WERI-Rb-1 (cell line): ENCODE results near the gene CPOX.

Experiments used
- DNase-seq: peaks from one replicate; pipeline ENCODE4 v3.0.0-alpha.2; 2020
- H3K27ac ChIP-seq: fragments of 250-450 bp; sonication (Bioruptor Pico); 2 replicates; pipeline ENCODE4 v1.5.1; 2020; ENCODE audit warnings: mild to moderate bottlenecking, moderate library complexity
- H3K27me3 ChIP-seq: fragments of 250-450 bp; sonication (Bioruptor Pico); 2 replicates; pipeline ENCODE4 v1.5.1; 2021; ENCODE audit warnings: mild to moderate bottlenecking, low read depth, moderate library complexity; ENCODE audit not compliant: insufficient read depth, severe bottlenecking
- H3K36me3 ChIP-seq: fragments of 250-450 bp; sonication (Bioruptor Pico); 2 replicates; pipeline ENCODE4 v1.5.1; 2020; ENCODE audit warnings: mild to moderate bottlenecking, moderate library complexity
- H3K4me3 ChIP-seq: 2 replicates; pipeline ENCODE4 v1.5.1; 2011; ENCODE audit warnings: low read depth, mild to moderate bottlenecking, control low read depth, low read length
- H3K9me3 ChIP-seq: fragments of 250-450 bp; sonication (Bioruptor Pico); 2 replicates; pipeline ENCODE4 v1.5.1; 2021; ENCODE audit warnings: mild to moderate bottlenecking, moderate library complexity; ENCODE audit not compliant: severe bottlenecking
- TF ChIP-seq, protein P1 (sequence below): IDR thresholded peaks from 2 replicates; pipeline ENCODE4 v1.5.1; 2011; ENCODE audit warnings: low read depth, mild to moderate bottlenecking, control low read depth, inconsistent platforms, low read length

Gene CPOX

DNA sequence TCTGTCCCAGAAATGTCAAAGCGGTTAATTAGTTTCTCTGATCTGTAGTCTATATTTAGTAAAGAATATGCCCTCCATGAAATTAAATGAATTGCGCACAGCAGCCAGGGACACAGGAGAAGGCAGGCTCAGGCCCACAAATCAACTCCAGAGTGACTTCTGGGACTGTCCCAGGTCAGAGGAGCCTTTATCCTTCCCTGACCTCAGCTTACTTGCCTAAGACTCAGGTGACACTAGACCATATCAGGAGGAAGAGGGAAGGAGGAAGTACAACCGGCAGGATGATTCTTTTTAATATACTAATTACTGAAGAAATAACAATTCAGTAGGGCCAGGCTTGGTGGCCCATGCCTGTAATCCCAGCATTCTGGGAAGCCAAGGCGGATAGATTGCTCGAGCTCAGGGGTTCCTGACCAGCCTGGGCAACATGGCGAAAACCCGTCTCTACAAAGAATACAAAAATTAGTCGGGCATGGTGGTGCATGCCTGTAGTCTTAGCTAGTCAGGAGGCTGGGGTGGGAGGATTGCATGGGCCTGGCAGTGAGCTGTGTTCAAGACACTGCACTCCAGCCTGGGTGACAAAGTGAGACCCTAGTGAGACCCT, 63.5 kb downstream of the CPOX start:
- H3K27ac ChIP-seq, result no peak overlapping the region
- TF ChIP-seq, protein P1, sequence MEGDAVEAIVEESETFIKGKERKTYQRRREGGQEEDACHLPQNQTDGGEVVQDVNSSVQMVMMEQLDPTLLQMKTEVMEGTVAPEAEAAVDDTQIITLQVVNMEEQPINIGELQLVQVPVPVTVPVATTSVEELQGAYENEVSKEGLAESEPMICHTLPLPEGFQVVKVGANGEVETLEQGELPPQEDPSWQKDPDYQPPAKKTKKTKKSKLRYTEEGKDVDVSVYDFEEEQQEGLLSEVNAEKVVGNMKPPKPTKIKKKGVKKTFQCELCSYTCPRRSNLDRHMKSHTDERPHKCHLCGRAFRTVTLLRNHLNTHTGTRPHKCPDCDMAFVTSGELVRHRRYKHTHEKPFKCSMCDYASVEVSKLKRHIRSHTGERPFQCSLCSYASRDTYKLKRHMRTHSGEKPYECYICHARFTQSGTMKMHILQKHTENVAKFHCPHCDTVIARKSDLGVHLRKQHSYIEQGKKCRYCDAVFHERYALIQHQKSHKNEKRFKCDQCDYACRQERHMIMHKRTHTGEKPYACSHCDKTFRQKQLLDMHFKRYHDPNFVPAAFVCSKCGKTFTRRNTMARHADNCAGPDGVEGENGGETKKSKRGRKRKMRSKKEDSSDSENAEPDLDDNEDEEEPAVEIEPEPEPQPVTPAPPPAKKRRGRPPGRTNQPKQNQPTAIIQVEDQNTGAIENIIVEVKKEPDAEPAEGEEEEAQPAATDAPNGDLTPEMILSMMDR, result no peak
- no peaks in the 10 kb centered on the region for H3K36me3 ChIP-seq
- H3K27me3 ChIP-seq, result no peaks in the 10 kb centered on the region
- DNase-seq, result peak; percentile 19
- no peak overlapping the region for H3K4me3 ChIP-seq
- no peaks in the 10 kb centered on the region for H3K9me3 ChIP-seq
